Astrocyte of the spinal cord (primary cell): ENCODE results near the gene OSBPL5.

Source experiments
- DNase-seq: peaks from one replicate; pipeline ENCODE4 v3.0.0; 2011; ENCODE audit warnings: low read depth, low spot score
- H3K4me3 ChIP-seq: 2 replicates; pipeline ENCODE4 v1.5.1; 2011; ENCODE audit warnings: low read depth, mild to moderate bottlenecking, low read length, moderate library complexity
- in situ Hi-C: cut with HindIII; loops from 2 replicates; pipeline ENCODE4 v1.10.0; 2017; ENCODE audit warnings: low sequenced_read_pairs
- TF ChIP-seq, protein P1 (sequence below): IDR thresholded peaks from 2 replicates; pipeline ENCODE4 v1.5.1; 2012; ENCODE audit warnings: low read depth, mild to moderate bottlenecking, low read length, inconsistent platforms

OSBPL5 gene

DNA sequence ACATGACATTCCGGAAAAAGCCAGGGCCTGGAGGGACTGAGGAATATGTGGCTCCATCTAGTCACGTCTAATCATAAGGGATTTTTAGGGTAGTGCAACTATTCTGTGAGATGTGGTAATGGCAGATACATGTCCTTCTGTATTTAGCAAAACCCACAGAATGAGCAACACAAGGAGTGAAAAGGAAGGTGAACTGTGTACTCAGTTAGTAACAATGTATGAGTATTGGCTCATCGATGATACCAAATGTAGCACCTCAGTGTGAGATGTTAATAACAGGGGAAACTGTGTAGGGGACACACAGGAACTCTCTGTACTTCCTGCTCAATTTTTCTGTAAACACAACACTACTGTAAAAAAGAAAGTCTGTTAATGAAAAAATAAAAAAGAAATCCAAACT, 65.9 kb downstream of the OSBPL5 start:
- no peak for DNase-seq
- in situ Hi-C loops = no loop called here
- H3K4me3 ChIP-seq = no peak overlapping the region
- TF ChIP-seq, protein P1, sequence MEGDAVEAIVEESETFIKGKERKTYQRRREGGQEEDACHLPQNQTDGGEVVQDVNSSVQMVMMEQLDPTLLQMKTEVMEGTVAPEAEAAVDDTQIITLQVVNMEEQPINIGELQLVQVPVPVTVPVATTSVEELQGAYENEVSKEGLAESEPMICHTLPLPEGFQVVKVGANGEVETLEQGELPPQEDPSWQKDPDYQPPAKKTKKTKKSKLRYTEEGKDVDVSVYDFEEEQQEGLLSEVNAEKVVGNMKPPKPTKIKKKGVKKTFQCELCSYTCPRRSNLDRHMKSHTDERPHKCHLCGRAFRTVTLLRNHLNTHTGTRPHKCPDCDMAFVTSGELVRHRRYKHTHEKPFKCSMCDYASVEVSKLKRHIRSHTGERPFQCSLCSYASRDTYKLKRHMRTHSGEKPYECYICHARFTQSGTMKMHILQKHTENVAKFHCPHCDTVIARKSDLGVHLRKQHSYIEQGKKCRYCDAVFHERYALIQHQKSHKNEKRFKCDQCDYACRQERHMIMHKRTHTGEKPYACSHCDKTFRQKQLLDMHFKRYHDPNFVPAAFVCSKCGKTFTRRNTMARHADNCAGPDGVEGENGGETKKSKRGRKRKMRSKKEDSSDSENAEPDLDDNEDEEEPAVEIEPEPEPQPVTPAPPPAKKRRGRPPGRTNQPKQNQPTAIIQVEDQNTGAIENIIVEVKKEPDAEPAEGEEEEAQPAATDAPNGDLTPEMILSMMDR = no peak

DNA sequence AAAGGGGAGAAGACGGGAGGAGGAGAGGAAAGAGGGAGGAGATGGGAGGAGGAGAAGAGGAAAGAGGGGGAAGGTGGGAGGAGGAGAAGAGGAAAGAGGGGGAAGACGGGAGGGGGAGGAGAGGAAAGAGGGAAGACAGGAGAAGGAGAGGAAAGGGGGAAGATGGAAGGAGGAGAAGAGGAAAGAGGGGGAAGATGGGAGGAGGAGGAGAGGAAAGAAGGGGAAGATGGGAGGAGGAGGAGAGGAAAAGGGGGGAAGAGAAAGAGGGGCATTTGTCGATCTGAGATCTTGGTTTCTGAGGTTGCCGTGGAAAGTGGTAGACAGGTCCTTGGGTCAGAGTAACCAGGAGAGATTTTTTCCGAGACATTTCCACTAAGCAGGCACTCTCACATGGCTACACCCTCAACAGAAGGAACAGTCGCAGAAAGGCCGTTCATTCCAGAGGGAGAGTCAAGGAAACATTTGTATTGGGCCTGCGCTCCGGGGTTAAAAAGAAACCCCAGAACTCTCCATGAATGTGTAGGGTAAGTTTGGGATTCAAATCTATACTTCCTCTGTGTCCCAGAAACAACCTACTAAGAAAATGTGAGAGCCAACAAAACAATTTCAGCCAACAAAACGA, 68.1 kb downstream of the OSBPL5 start:
- no peak for DNase-seq
- in situ Hi-C loops = no loop called here
- no peak overlapping the region for H3K4me3 ChIP-seq
- TF ChIP-seq, protein P1 = no peak

DNA sequence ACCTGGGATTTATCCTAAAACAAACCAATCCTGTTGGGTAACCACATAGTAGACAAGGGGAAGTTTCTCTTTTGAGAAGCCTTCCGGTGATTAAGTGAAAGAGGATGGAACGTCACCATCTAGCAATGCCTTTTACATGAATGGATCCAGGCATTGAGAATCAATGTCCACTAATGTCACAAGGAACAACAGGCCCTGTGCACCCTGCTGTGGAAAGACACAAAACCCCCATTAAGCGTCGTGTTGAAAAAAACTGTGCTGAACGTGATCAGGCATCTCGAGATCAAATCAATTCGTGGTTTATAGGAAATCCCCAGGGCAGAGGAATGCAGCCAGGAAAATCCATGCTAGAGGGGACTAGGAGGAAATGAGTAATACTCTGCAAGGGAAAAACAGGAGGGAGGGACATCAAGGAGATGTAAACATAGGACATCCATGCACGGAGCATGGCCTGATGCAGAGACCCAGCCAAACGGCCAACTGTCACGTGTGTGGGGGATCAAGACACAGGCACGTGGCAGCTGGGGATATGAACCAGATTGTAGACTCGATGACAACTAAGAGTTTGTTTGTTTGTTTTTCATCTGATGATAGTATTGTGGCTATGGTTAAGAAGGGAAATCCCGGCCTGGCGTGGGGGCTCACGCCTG, 69.3 kb downstream of the OSBPL5 start:
- H3K4me3 ChIP-seq = no peak overlapping the region
- in situ Hi-C loops = no loop called here
- peak; percentile 80 for DNase-seq
- TF ChIP-seq, protein P1 = no peak

DNA sequence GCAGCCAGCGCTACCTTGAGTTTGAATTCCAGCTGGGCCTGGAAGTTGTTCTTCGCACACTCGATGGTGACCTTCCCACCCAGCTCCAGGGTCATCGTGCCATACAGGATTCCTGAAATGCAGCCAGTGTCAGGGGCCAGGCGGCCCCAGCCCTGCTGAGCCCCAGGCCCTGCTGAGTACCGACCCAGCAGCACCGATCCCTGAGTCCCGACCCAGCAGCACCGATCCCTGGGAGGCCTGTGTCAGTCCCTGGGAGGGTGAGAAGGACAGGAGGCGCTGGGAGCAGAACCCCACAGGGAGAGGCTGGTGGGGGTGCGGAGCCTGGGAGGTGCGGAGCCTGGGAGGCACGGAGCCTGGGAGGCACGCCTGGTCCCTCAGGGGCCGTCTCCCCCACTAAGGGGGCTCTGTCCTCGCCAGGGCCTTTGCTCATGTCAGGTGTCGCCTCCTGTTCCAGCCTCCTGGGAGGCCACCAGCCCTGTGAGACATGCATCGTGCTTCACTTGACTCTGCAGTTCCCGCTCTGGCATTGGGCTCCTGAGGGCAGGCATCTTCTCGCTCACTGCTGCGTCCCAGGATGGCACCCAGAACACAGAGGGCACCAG, 70.8 kb downstream of the OSBPL5 start:
- no peak overlapping the region for H3K4me3 ChIP-seq
- no peak for DNase-seq
- in situ Hi-C loops = no loop called here
- TF ChIP-seq, protein P1 = no peak

DNA sequence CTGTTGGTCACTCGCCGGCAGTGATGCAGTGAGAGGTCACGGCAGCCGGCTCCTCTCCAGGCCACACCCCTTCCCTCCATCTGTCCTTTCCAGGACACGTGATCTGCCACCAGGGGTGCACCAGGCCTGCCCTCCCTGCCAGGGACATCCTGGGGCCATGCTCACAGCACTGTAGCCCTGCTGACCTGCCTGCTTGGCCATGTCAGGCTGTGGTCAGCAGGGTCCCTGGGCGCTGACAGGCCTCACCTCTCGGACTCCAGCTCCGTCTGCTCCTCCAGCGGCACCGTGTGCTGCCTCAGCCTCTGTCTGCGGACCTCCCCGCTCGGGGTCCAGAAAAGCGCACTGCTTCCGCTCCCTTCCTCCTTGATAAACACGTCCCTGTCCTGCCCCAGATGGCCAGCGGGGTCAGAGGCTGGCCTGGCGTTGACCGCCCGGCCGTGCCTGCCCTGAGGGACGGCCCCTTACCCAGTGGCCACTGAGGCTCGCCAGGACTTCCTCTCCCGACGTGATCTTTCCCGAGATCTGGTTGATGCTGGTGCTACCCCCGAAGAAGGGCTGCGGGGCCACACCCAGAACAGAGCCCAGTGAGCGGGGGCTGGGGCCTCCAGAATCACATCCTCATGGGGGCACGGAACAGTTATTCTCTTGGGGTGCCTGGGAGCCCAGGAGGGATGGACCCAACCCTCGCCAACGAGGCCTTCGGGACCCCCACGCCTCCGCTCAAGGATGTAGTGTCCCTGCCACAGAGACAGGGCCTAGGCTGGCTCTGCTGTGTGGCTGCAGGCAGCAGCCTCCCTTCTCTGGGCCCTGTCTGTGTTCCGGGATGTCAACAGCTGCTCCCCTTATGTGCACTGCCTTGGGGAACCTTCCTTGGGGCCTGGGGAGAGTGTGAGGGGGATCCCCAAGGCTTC, 71.6 kb downstream of the OSBPL5 start:
- TF ChIP-seq, protein P1 = no peak
- in situ Hi-C loops = no loop called here
- no peak overlapping the region for H3K4me3 ChIP-seq
- no peak for DNase-seq

DNA sequence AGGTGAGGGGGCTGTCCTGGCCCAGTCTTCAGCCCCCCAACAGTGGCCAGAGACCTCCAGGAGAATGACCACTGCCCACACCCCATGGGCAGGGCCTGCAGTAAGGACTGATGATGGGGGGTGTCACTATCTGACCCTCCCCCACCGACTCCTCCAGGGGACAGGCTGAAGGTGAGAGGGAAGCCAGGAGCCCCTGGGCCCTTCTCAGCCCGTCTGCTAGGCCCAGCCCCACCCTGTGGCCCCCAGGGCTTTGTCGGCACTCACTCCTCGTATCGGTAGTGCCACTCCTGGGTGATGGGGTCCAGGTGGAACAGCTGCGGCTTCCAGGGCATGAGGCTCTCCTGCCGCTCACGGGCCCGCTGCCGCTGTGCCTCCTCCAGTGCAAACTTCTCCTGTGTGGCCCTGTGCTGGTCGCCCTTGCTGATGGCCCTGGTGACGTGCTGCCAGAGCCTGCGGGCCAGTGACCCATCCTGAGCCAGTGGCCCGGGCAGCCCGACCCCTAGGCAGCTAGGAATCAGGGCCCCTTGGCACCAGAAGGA, 72.4 kb downstream of the OSBPL5 start:
- H3K4me3 ChIP-seq = no peak overlapping the region
- in situ Hi-C loops = no loop called here
- TF ChIP-seq, protein P1 = no peak
- DNase-seq = no peak
